ENCODE measurements around the gene GUCA2B. TPM values are rescaled to one million over a fixed set of nuclear protein-coding genes. Genes with fewer than 3 reads are reported as not detected.

Gene GUCA2B
- total RNA-seq, 2 experiments from 2014 or later = not detected

- intact Hi-C loops (cut with DNase I, micrococcal nuclease) = no loop called here
- DNase-seq (no peak), ATAC-seq (ENCODE audit: poor library complexity) (no peak)
- Histone ChIP-seq H3K4me3 (ENCODE audit: low read length) (no peak overlapping the region), H3K27ac (ENCODE audit: low read depth in 1 of 2, low read length in 2 of 2) (no peak overlapping the region), H3K9me3 (ENCODE audit: control insufficient read depth in 1 of 2, insufficient read depth in 1 of 2, low read length in 2 of 2) (no peaks in the 10 kb centered on the region), H3K36me3 (ENCODE audit: insufficient read depth, low read length) (no peaks in the 10 kb centered on the region), H3K27me3 (ENCODE audit: control insufficient read depth in 1 of 2, insufficient read depth in 2 of 2, low read length in 2 of 2) (peaks cover 0 to 2% of the 10 kb centered on the region in 2 experiments), H3K4me1 (ENCODE audit: insufficient read depth, low read length) (no peaks in the 10 kb centered on the region)
- H3K27me3 Mint-ChIP-seq = no peaks in the 10 kb centered on the region
- no peaks in the 10 kb centered on the region for H3K4me1 Mint-ChIP-seq (ENCODE audit: low read depth)
- no peak overlapping the region for H3K27ac Mint-ChIP-seq
- H3K4me3 Mint-ChIP-seq = no peak overlapping the region
- H3K36me3 Mint-ChIP-seq (ENCODE audit: low read depth) = no peaks in the 10 kb centered on the region
- no peaks in the 10 kb centered on the region for H3K9me3 Mint-ChIP-seq
- TF ChIP-seq CTCF (IDR thresholded peaks at IDR 0.05) = no peak
- ChIA-PET CTCF (no interaction called here), POLR2A (no interaction called here)
Observed at GRCh38 chr1:42135426-42135825, 17.8 kb upstream of the GUCA2B start.

DNA sequence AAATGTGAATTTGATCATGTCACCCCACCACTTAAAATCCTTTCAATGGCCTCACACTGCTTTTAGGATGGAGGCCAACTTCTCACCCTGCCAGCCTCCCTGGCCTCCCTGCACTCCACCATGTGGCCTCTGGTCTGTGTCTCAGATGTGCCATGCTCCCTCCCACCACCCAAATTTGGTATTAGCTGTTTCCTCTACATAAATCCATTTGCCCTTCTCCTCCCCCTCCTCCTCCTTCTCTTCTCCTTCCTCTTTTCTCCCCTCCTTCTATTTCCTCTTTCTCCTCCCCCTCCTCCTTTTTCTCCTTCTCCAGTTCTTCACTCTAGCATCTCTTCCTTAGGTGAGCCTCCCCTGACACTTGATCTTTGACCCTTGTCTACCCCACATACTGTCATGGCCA lies 16.7 kb upstream of the GUCA2B start:
- Mint-ChIP-seq H3K27ac (no peak overlapping the region), H3K4me1 (ENCODE audit: low read depth) (no peaks in the 10 kb centered on the region), H3K9me3 (no peaks in the 10 kb centered on the region), H3K36me3 (ENCODE audit: low read depth) (no peaks in the 10 kb centered on the region), H3K4me3 (no peak overlapping the region), H3K27me3 (no peaks in the 10 kb centered on the region)
- ChIA-PET CTCF (no interaction called here), POLR2A (no interaction called here)
- no peak for ATAC-seq (ENCODE audit: poor library complexity)
- Histone ChIP-seq H3K4me3 (ENCODE audit: low read length) (no peak overlapping the region), H3K4me1 (ENCODE audit: insufficient read depth, low read length) (no peaks in the 10 kb centered on the region), H3K36me3 (ENCODE audit: insufficient read depth, low read length) (no peaks in the 10 kb centered on the region), H3K9me3 (ENCODE audit: control insufficient read depth in 1 of 2, insufficient read depth in 1 of 2, low read length in 2 of 2) (no peaks in the 10 kb centered on the region), H3K27ac (ENCODE audit: low read depth in 1 of 2, low read length in 2 of 2) (no peak overlapping the region), H3K27me3 (ENCODE audit: control insufficient read depth in 1 of 2, insufficient read depth in 2 of 2, low read length in 2 of 2) (peaks cover 0 to 2% of the 10 kb centered on the region in 2 experiments)
- no peak for TF ChIP-seq CTCF (IDR thresholded peaks at IDR 0.05)
- DNase-seq = no peak
- intact Hi-C loops (cut with DNase I, micrococcal nuclease) = no loop called here

DNA sequence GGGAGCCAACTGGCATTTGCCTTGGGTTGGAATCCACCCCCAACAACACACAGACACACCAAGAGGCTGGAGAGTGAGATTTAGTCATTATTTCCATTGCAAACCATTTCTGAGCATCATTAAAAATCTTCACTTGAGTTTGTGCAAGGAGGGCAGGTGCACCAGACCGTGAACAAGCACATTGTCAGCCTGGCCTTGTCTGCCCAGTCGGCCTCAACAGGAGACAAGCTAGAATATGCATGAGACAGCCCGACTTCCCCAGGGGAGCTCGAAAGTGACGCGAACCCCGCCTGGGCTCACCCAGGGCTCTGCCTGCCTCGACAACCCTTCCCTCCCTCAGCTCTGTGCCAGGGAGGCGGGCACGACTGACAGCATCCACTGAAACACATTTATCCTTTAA lies 15.4 kb upstream of the GUCA2B start:
- no peak for TF ChIP-seq CTCF (IDR thresholded peaks at IDR 0.05)
- Histone ChIP-seq H3K4me1 (ENCODE audit: insufficient read depth, low read length) (no peaks in the 10 kb centered on the region), H3K27me3 (ENCODE audit: control insufficient read depth in 1 of 2, insufficient read depth in 2 of 2, low read length in 2 of 2) (peaks cover 0 to 2% of the 10 kb centered on the region in 2 experiments), H3K27ac (ENCODE audit: low read depth in 1 of 2, low read length in 2 of 2) (no peak overlapping the region), H3K9me3 (ENCODE audit: control insufficient read depth in 1 of 2, insufficient read depth in 1 of 2, low read length in 2 of 2) (no peaks in the 10 kb centered on the region), H3K36me3 (ENCODE audit: insufficient read depth, low read length) (no peaks in the 10 kb centered on the region), H3K4me3 (ENCODE audit: low read length) (no peak overlapping the region)
- ATAC-seq (ENCODE audit: poor library complexity) = no peak
- H3K4me3 Mint-ChIP-seq = no peak overlapping the region
- ChIA-PET POLR2A (no interaction called here), CTCF (no interaction called here)
- H3K36me3 Mint-ChIP-seq (ENCODE audit: low read depth) = no peaks in the 10 kb centered on the region
- no peak for DNase-seq
- no peaks in the 10 kb centered on the region for H3K9me3 Mint-ChIP-seq
- H3K4me1 Mint-ChIP-seq (ENCODE audit: low read depth) = no peaks in the 10 kb centered on the region
- H3K27ac Mint-ChIP-seq = no peak overlapping the region
- intact Hi-C loops (cut with DNase I, micrococcal nuclease) = no loop called here
- peaks cover 5% of the 10 kb centered on the region for H3K27me3 Mint-ChIP-seq

Data from CD4-positive, alpha-beta T cell (primary cell).